Measurements from ENCODE around the gene CASP2.

Gene CASP2

GRCh38 chr7:143316492-143316891 is 28.3 kb downstream of the CASP2 start:
- Histone ChIP-seq H3K9me3 (ENCODE audit: insufficient read depth, low read length) (no peaks in the 10 kb centered on the region), H3K36me3 (replicated peaks; ENCODE audit: low read depth, low read length) (no peaks in the 10 kb centered on the region), H4K20me1 (ENCODE audit: insufficient read depth, low read length) (no peaks in the 10 kb centered on the region), H3K27me3 (ENCODE audit: low read depth, low read length) (0 out of 2 replicates have a peak, but pooled peaks cover 9% of the 10 kb centered on the region), H3K4me2 (ENCODE audit: low read length) (no peak overlapping the region), H2AFZ (ENCODE audit: low read depth, low read length) (no peak overlapping the region), H3K27ac (ENCODE audit: low read length) (no peak overlapping the region), H3K79me2 (ENCODE audit: low read length) (no peaks in the 10 kb centered on the region), H3K4me1 (ENCODE audit: low read length) (peaks cover 20% of the 10 kb centered on the region), H3K4me3 (ENCODE audit: low read length) (no peak overlapping the region), H3K9ac (ENCODE audit: low read length) (no peak overlapping the region)
- TF ChIP-seq CTCF (IDR thresholded peaks at IDR 0.05; ENCODE audit: low read depth, low read length) (no peak), EZH2phosphoT487 (IDR thresholded peaks at IDR 0.05; ENCODE audit: low read depth) (no peak)

- Histone ChIP-seq H3K9ac (ENCODE audit: low read length) (no peak overlapping the region), H3K27ac (ENCODE audit: low read length) (no peak overlapping the region), H3K4me1 (ENCODE audit: low read length) (peaks cover 20% of the 10 kb centered on the region), H3K4me3 (ENCODE audit: low read length) (no peak overlapping the region), H3K4me2 (ENCODE audit: low read length) (no peak overlapping the region), H2AFZ (ENCODE audit: low read depth, low read length) (no peak overlapping the region), H3K79me2 (ENCODE audit: low read length) (no peaks in the 10 kb centered on the region), H3K36me3 (replicated peaks; ENCODE audit: low read depth, low read length) (no peaks in the 10 kb centered on the region), H4K20me1 (ENCODE audit: insufficient read depth, low read length) (no peaks in the 10 kb centered on the region), H3K27me3 (ENCODE audit: low read depth, low read length) (0 out of 2 replicates have a peak, but pooled peaks cover 9% of the 10 kb centered on the region), H3K9me3 (ENCODE audit: insufficient read depth, low read length) (no peaks in the 10 kb centered on the region)
- no peak for TF ChIP-seq EZH2phosphoT487 (IDR thresholded peaks at IDR 0.05; ENCODE audit: low read depth)
- TF ChIP-seq CTCF (IDR thresholded peaks at IDR 0.05; ENCODE audit: low read depth, low read length), result no peak
These were observed 30.5 kb downstream of the CASP2 start for GRCh38 chr7:143318661-143319060.

GRCh38 chr7:143320620-143321019 is 32.5 kb downstream of the CASP2 start:
- Histone ChIP-seq H3K9ac (ENCODE audit: low read length) (no peak overlapping the region), H3K79me2 (ENCODE audit: low read length) (no peaks in the 10 kb centered on the region), H4K20me1 (ENCODE audit: insufficient read depth, low read length) (no peaks in the 10 kb centered on the region), H3K4me3 (ENCODE audit: low read length) (no peak overlapping the region), H3K9me3 (ENCODE audit: insufficient read depth, low read length) (no peaks in the 10 kb centered on the region), H2AFZ (ENCODE audit: low read depth, low read length) (no peak overlapping the region), H3K27ac (ENCODE audit: low read length) (no peak overlapping the region), H3K27me3 (ENCODE audit: low read depth, low read length) (0 out of 2 replicates have a peak, but pooled peaks cover 9% of the 10 kb centered on the region), H3K4me2 (ENCODE audit: low read length) (no peak overlapping the region), H3K4me1 (ENCODE audit: low read length) (peaks cover 10% of the 10 kb centered on the region), H3K36me3 (replicated peaks; ENCODE audit: low read depth, low read length) (no peaks in the 10 kb centered on the region)
- TF ChIP-seq CTCF (IDR thresholded peaks at IDR 0.05; ENCODE audit: low read depth, low read length) (no peak), EZH2phosphoT487 (IDR thresholded peaks at IDR 0.05; ENCODE audit: low read depth) (no peak)

GRCh38 chr7:143321242-143321641 is 33.1 kb downstream of the CASP2 start:
- Histone ChIP-seq H3K4me3 (ENCODE audit: low read length) (no peak overlapping the region), H3K36me3 (replicated peaks; ENCODE audit: low read depth, low read length) (no peaks in the 10 kb centered on the region), H3K27me3 (ENCODE audit: low read depth, low read length) (0 out of 2 replicates have a peak, but pooled peaks cover 9% of the 10 kb centered on the region), H2AFZ (ENCODE audit: low read depth, low read length) (no peak overlapping the region), H3K4me1 (ENCODE audit: low read length) (peaks cover 8% of the 10 kb centered on the region), H4K20me1 (ENCODE audit: insufficient read depth, low read length) (no peaks in the 10 kb centered on the region), H3K9ac (ENCODE audit: low read length) (no peak overlapping the region), H3K9me3 (ENCODE audit: insufficient read depth, low read length) (no peaks in the 10 kb centered on the region), H3K79me2 (ENCODE audit: low read length) (no peaks in the 10 kb centered on the region), H3K27ac (ENCODE audit: low read length) (no peak overlapping the region), H3K4me2 (ENCODE audit: low read length) (no peak overlapping the region)
- TF ChIP-seq CTCF (IDR thresholded peaks at IDR 0.05; ENCODE audit: low read depth, low read length) (no peak), EZH2phosphoT487 (IDR thresholded peaks at IDR 0.05; ENCODE audit: low read depth) (no peak)
